CD4-positive, alpha-beta T cell (primary cell): ENCODE measurements around the gene CGNL1. TPM values are rescaled to one million over a fixed set of nuclear protein-coding genes. Genes with fewer than 3 reads are reported as not detected.

Experiments used
- ATAC-seq: fragments of 200-7000 bp; cut with Tn5 transposase; one replicate; pipeline ENCODE4 v1.10.0; 2022; ENCODE audit warnings: mild to moderate bottlenecking; ENCODE audit not compliant: poor library complexity
- CTCF ChIA-PET: fragments of 350-600 bp; sonication (Branson Sonifier 250); formaldehyde crosslinking; loops from one replicate; lab custom pipeline; 2021; ENCODE audit warnings: antibody characterized with exemption, inconsistent platforms; lab: Charles Lee
- POLR2A ChIA-PET: fragments of 350-600 bp; sonication (Branson Sonifier 250); formaldehyde crosslinking; loops from one replicate; lab custom pipeline; 2021; ENCODE audit warnings: antibody characterized with exemption, inconsistent platforms; lab: Charles Lee
- DNase-seq, 14 experiments: peaks; one replicate each; pipeline ENCODE4 v3.0.0-alpha.2; 2013 to 2020; ENCODE audit warnings: mixed read lengths in 2 of 14
- H3K27ac ChIP-seq, 2 donors: one replicate each; pipeline versions ENCODE4 v1.5.1 to v1.7.0; 2013; ENCODE audit warnings: low read length in 2 of 2, low read depth in 1 of 2, mild to moderate bottlenecking in 1 of 2
- H3K27me3 ChIP-seq, 2 experiments: 1 replicate in 1 of 2; 2 replicates in 1 of 2; pipeline versions ENCODE4 v1.6.1 to v1.7.0; 2013; ENCODE audit warnings: low read length in 2 of 2, control low read depth in 1 of 2, mild to moderate bottlenecking in 1 of 2, moderate library complexity in 1 of 2; ENCODE audit not compliant: insufficient read depth in 2 of 2, control insufficient read depth in 1 of 2
- H3K36me3 ChIP-seq: one replicate; pipeline ENCODE4 v1.6.1; 2013; ENCODE audit warnings: low read length, control low read depth; ENCODE audit not compliant: insufficient read depth
- H3K4me1 ChIP-seq: one replicate; pipeline ENCODE4 v1.6.1; 2013; ENCODE audit warnings: low read length, control low read depth; ENCODE audit not compliant: insufficient read depth
- H3K4me3 ChIP-seq: one replicate; pipeline ENCODE4 v1.5.1; 2013; ENCODE audit warnings: mild to moderate bottlenecking, low read length, moderate library complexity
- H3K9me3 ChIP-seq, 2 experiments: 1 replicate in 1 of 2; 2 replicates in 1 of 2; pipeline versions ENCODE4 v1.6.1 to v1.7.0; 2013; ENCODE audit warnings: low read length in 2 of 2, mild to moderate bottlenecking in 2 of 2, control low read depth in 1 of 2, moderate library complexity in 1 of 2; ENCODE audit not compliant: control insufficient read depth in 1 of 2, insufficient read depth in 1 of 2
- H3K27ac Mint-ChIP-seq: one replicate; pipeline ENCODE4 v1.8.0; 2020; ENCODE audit warnings: mixed read lengths
- H3K27me3 Mint-ChIP-seq: one replicate; pipeline ENCODE4 v1.8.0; 2021; ENCODE audit warnings: mixed read lengths
- H3K36me3 Mint-ChIP-seq: one replicate; pipeline ENCODE4 v1.8.0; 2021; ENCODE audit warnings: low read depth, mixed read lengths
- H3K4me1 Mint-ChIP-seq: one replicate; pipeline ENCODE4 v1.8.0; 2021; ENCODE audit warnings: low read depth, mixed read lengths
- H3K4me3 Mint-ChIP-seq: one replicate; pipeline ENCODE4 v1.8.0; 2020; ENCODE audit warnings: mild to moderate bottlenecking, mixed read lengths
- H3K9me3 Mint-ChIP-seq: one replicate; pipeline ENCODE4 v1.8.0; 2020; ENCODE audit warnings: mixed read lengths
- intact Hi-C, 2 experiments: fragments of 100-400 bp; cut with DNase I in 1 of 2; cut with micrococcal nuclease in 1 of 2; formaldehyde crosslinking; loops; one replicate each; pipeline versions ENCODE4 v1.15.1 to v1.9.0; 2023 to 2025; cut with DNase I, micrococcal nuclease
- total RNA-seq, 174 experiments: library from RNA in 2 of 174; stranded (reverse) in 2 of 174; gene quantifications; one replicate each; pipeline ENCODE4 v1.2.3 and lab custom pipeline; 2021 to 2026
- TF ChIP-seq, protein P1 (sequence below): fragments of 200-600 bp; IDR thresholded peaks from one replicate; pipeline ENCODE4 v1.8.0; 2022; ENCODE audit warnings: antibody characterized with exemption, mild to moderate bottlenecking

The CGNL1 gene
- total RNA-seq, 2 experiments from 2014 or later = not detected

DNA sequence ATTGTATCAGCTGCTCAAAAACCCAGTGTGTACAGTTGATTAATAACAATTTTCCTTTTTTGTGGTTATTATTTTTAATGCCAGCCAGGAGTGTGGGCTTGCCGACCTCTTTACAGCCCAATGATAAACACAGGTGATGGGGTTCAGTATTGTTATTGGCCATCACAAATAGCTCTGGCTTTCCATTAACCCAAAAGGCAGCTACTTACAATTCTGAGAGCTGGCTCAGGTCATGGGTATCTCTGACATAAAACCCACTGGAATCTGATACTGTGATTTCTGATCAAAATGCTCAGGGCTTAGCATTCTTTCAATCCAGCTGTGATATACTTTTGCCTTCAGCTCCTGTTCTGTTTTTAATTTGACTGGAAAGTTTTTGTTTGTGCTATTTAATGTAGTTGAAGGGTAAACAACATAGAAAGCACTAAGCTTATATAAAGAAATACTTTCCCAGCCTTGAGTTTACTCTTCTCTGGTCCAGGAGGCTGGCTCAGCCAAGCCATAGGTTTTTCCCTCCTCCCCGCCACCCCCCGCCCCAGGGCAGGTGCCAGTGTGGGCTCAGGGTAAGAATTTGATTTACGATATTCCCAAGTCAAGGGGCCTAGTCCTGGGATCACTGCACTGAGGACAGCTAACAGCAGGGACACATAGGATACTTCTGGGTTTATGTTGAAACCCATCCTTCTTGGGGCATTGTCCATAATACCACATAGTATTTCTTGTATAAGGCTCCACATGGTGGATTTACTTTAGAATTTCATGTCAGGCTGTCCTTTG lies 161.4 kb downstream of the CGNL1 start:
- POLR2A ChIA-PET = no interaction called here
- H3K27ac Mint-ChIP-seq = no peak overlapping the region

DNA sequence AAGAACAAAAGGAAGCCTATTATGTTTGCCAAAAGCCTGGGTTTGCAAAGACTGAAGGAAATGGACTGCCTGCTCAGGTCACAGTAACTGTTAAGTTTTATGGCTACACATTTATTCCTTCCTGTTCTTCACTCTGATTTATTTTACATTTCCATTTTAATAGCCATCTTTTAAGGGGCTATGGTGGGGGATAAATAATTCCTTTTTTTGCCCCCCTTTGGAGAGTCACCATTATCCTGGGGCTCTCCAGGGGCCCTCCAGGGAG lies 161.9 kb downstream of the CGNL1 start:
- Mint-ChIP-seq H3K9me3 (no peaks in the 10 kb centered on the region), H3K4me1 (no peaks in the 10 kb centered on the region), H3K4me3 (no peak overlapping the region), H3K36me3 (no peaks in the 10 kb centered on the region), H3K27me3 (peaks cover 15% of the 10 kb centered on the region), H3K27ac (no peak overlapping the region)
- H3K4me3 ChIP-seq = no peak overlapping the region
- TF ChIP-seq, protein P1, sequence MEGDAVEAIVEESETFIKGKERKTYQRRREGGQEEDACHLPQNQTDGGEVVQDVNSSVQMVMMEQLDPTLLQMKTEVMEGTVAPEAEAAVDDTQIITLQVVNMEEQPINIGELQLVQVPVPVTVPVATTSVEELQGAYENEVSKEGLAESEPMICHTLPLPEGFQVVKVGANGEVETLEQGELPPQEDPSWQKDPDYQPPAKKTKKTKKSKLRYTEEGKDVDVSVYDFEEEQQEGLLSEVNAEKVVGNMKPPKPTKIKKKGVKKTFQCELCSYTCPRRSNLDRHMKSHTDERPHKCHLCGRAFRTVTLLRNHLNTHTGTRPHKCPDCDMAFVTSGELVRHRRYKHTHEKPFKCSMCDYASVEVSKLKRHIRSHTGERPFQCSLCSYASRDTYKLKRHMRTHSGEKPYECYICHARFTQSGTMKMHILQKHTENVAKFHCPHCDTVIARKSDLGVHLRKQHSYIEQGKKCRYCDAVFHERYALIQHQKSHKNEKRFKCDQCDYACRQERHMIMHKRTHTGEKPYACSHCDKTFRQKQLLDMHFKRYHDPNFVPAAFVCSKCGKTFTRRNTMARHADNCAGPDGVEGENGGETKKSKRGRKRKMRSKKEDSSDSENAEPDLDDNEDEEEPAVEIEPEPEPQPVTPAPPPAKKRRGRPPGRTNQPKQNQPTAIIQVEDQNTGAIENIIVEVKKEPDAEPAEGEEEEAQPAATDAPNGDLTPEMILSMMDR = no peak
- ChIA-PET CTCF (no interaction called here), POLR2A (no interaction called here)
- DNase-seq = no peak
- H3K4me1 ChIP-seq = no peaks in the 10 kb centered on the region
- peaks cover 0 to 2% of the 10 kb centered on the region in 2 experiments for H3K27me3 ChIP-seq
- no peak for ATAC-seq
- no peaks in the 10 kb centered on the region for H3K9me3 ChIP-seq
- intact Hi-C loops = no loop called here
- H3K27ac ChIP-seq = no peak overlapping the region
- H3K36me3 ChIP-seq = no peaks in the 10 kb centered on the region

More for the DNA sequence above, 161.4 kb downstream of the CGNL1 start:
- intact Hi-C loops = no loop called here
- no peak for ATAC-seq
- H3K4me1 ChIP-seq = no peaks in the 10 kb centered on the region
- no peaks in the 10 kb centered on the region for H3K9me3 ChIP-seq
- no peaks in the 10 kb centered on the region for H3K36me3 ChIP-seq
- peaks cover 0 to 3% of the 10 kb centered on the region in 2 experiments for H3K27me3 ChIP-seq
- H3K9me3 Mint-ChIP-seq = no peaks in the 10 kb centered on the region
- no peak overlapping the region for H3K4me3 ChIP-seq
- TF ChIP-seq, protein P1 = no peak
- no peak overlapping the region for H3K4me3 Mint-ChIP-seq
- H3K36me3 Mint-ChIP-seq = no peaks in the 10 kb centered on the region
- no peaks in the 10 kb centered on the region for H3K4me1 Mint-ChIP-seq
- CTCF ChIA-PET = no interaction called here
- no peak for DNase-seq
- no peak overlapping the region for H3K27ac ChIP-seq
- peaks cover 11% of the 10 kb centered on the region for H3K27me3 Mint-ChIP-seq

GRCh38 chr15:57538821-57539220 lies 162.5 kb downstream of the CGNL1 start:
- TF ChIP-seq, protein P1 = no peak
- ChIA-PET CTCF (no interaction called here), POLR2A (no interaction called here)
- H3K4me3 ChIP-seq = no peak overlapping the region
- DNase-seq (no peak), ATAC-seq (no peak)
- H3K27me3 ChIP-seq = no peaks in the 10 kb centered on the region
- H3K9me3 ChIP-seq = no peaks in the 10 kb centered on the region
- Mint-ChIP-seq H3K9me3 (no peaks in the 10 kb centered on the region), H3K36me3 (no peaks in the 10 kb centered on the region), H3K27ac (no peak overlapping the region), H3K27me3 (peaks cover 18% of the 10 kb centered on the region), H3K4me3 (no peak overlapping the region), H3K4me1 (no peaks in the 10 kb centered on the region)
- intact Hi-C loops = no loop called here
- no peaks in the 10 kb centered on the region for H3K4me1 ChIP-seq
- no peaks in the 10 kb centered on the region for H3K36me3 ChIP-seq
- H3K27ac ChIP-seq = no peak overlapping the region
